OCI-LY3 (cell line): ENCODE results near the gene SLC25A46.

Source experiments
- CTCF ChIP-seq: fragments of 200-600, 300-600 bp; sonication (generic); IDR thresholded peaks from 2 replicates; pipeline ENCODE4 v1.5.1; 2014; ENCODE audit warnings: antibody characterized with exemption, low read length, low read depth
- EZH2phosphoT487 ChIP-seq: fragments of 200-600 bp; shearing (Covaris generic); IDR thresholded peaks from 2 replicates; pipeline ENCODE4 v1.6.1; 2018; ENCODE audit warnings: antibody characterized with exemption, mixed run types, low read depth

GRCh38 chr5:110707260-110707844, 31.5 kb upstream of the SLC25A46 start:
- no peak for TF ChIP-seq CTCF
- no peak for TF ChIP-seq EZH2phosphoT487
